Inferior parietal cortex (tissue), 1 donor: ENCODE data around the gene SV2C.

Source experiments
- DNase-seq: peaks from one replicate; pipeline ENCODE4 v3.0.0-alpha.2; 2016; ENCODE audit errors: extremely low spot score

Gene SV2C

DNA sequence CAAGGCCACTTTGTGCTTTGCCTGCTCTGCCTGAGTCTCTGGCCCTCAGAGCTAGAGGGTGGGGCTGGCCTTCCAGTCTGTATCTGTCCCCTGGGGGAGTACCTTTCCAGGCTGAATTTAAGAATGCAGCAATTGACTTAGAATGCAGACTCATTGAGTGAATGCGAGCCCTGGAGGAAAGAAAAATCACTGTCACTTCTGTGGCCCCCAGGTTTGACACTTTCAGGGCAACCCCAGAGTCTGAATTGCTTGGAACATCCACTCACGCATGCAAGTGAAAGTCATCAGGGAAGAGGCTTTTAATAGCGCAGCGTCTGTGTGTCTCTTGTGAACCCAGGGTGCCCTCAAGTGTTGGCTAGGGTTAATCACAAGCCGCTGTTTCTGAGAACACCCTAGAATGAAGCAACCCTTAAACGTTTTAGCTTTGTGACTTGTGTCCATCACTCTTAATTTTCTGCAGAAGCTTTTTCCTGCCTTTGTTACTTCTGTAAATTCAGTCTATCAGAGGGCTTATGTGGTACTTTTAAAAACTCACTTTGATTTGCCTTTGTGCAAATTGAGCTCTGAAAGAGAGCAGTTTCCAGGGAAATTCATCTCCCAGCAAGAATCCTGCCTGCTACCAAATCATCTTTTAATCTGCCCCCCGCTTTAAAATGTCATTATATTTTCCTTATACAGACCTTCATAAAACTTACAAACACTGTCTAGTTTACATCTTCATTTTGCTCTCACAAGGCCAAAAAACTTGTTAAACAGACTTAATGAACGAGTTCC is 173.1 kb downstream of the SV2C start:
- peak; percentile 83 for DNase-seq

DNA sequence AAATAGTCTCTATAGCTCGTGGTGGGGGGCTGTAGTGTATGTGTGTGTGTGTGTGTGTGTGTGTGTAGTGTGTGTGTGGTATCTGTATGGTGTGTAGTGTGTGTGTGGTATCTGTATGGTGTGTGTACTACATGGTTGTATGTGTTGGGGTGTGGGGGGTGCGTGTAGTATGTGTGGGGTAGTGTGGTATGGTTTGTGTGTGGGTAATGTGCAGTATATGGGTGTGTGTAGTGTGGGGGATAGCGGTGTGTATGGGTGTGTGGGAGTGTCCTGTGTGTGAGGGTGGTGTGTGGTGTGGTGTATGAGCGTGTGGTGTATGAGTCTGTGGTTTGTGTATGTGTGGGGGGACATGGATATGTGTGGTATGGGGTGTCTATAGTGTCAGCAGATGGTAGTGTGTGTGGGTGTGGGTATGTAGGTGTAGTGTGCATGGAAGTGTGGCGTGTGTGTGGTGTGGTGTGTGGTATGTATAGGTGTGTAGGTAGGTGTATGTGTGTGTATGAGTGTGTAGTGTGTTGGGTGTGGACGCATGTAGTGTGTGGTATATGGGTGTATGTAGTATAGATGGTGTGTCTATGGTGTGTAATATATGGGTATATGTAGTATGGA is 174.1 kb downstream of the SV2C start:
- DNase-seq: no peak

DNA sequence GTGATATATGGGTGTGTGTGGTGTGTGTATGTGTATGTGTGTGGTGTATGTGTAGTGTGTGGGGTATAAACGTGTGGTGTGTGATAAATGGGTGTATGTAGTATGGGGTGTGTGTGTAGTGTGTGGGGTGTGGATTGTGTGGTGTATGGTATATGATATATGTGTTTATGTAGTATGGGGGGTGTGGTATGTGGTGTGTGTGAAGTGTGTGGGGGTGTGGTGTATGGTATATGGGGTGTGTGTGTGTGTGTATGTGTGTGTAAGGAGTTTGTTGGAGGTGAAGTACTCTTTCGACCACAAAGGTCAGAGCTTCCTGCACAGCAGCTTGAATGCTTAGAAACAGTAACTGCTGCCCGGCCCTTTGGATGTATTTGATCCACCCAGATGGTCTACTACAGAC is 174.7 kb downstream of the SV2C start:
- no peak for DNase-seq

DNA sequence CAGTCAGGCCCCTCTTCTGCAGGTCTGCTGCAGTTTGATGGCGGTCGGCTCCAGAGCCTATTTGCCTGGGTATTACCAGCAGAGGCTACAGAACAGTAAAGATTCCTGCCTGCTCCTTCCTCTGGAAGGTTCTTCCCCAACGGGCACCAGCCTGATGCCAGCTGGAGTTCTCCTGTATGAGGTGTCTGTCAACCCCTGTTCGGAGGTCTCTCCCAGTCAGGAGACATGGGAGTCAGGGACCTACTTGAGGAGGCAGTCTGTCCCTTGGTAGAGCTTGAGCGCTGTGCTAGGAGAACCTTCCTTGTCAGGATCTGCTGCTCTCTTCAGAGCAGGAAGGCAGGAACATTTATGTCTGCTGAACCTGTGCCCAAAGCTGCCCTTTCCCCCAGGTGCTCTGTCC is 181.5 kb downstream of the SV2C start:
- DNase-seq: no peak

DNA sequence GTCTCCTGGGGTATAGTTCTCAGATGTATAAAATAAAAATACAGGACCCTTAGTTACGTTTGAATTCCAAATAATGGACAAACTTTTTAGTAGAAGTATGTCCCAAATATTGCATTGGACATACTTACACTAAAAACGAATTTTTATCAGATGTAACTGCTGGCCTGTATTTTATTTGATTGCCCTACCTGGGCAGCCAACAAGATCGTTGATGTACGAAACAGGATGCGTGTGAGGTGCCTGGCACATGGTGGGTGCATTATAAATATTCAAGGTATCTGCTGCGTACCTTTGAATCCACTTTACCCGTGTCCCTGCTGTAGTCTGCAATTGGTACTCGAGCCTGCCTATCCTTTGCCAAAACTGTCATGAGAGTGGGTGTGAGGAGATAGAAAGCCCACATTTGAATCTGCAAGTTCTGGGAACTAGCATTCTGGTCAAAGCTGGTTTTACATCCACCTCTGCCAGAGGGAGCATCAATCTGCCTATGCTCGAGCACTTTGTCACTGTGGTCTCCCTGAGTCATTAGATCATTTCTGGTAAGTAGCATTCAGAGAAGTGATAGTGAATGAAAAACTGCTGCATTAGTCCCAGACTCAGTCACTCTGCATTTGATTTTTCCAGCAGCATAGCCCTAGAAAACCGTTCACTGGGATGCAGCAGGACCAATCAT is 186.2 kb downstream of the SV2C start:
- DNase-seq: no peak

DNA sequence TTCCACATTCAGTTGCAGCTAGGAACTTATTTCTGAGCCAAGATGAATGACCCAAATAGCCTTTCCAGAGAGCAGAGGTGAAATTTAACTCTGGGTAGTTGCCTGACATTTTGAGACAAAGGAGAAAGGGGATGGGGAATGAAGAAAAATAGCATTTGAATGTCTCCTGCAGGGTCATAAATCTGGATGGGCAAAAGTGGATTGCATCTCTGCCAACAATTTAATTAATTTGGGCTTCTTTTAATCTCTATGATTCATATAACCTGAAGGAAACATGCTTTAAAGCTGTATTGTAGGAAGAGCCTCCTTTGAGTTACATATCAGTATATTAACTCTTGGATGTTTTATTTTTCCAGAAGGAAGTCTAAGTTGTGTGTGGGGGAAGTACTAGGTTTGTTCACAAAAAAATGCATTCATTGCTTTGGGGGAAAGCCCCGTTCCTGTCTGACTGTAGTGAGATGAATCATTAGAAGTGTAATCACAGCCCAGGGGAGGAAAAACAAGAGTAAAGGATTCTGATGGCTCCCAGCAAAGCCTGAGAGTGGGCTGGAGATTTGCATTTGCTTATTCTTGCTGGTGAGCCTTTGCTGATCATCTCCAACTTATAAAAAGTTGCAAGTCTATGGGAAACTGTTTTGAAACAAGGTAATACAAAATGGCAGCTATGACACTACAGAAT is 186.9 kb downstream of the SV2C start:
- no peak for DNase-seq

DNA sequence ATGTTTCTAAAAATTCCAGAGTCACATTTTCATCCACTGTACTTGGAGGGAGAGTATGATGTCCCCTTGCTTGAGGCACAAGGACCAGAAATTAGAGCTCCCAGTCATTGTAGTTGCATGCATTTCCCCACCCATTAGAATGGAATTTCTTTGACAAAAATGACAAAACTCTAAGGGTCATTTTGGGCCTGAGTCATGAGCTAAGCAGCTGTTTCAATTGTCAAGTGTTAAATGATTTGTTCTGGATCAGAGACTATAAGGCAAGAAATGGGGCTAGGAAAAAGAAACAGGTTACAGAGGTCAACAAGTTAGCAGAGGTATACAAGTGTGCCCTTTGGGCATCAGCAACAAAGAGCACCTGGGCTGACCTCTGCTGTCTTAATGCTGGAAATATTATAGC is 188.7 kb downstream of the SV2C start:
- no peak for DNase-seq

DNA sequence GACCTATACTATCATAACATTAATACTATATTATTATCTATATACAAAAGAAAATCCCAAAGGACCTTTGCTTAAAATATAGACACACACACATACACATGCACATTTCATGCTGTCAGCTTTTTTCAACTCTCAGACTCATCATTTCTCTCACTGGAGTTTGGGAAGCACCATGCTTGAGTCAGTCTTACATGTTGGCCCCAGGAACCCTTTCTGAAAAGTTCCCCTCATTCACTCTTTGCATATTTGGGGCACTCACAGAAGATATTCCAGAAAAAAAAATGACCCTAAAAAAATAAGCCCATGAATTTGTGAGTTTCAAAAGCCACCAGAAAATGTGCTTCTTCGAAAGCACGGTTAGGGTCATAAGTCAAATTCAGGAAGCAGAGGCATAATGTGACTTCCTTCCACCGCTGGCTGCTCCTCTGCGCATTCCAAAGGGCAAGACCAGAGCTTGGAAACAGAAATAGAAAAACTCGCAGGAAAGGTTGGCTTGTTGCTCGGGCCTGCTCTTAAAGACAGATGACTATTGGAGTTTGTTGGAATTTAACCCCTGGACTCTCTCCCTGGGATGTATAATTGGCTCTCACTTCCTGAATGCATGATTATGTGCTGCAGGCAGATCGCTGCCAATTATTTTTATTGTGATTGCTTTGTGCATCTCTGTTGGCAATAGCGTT is 190.2 kb downstream of the SV2C start:
- no peak for DNase-seq

DNA sequence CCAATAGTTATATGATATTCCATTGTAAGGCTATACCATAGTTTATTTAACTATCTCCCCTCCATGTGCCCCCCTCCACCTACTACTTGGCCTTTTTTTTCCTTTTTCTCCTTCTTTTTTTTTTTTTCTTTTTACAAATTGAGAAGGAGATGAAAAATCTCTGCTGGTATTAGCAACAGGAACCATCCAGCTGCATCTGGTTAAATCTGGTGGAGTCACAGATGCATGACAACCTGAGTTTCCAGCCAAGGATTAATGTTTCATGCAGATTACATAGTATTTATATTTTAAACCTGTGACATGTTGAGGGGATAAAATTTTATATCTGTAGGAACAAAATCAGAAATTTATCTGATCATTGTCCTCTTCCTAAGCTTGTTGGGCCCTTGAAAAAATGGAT is 191.4 kb downstream of the SV2C start:
- no peak for DNase-seq

DNA sequence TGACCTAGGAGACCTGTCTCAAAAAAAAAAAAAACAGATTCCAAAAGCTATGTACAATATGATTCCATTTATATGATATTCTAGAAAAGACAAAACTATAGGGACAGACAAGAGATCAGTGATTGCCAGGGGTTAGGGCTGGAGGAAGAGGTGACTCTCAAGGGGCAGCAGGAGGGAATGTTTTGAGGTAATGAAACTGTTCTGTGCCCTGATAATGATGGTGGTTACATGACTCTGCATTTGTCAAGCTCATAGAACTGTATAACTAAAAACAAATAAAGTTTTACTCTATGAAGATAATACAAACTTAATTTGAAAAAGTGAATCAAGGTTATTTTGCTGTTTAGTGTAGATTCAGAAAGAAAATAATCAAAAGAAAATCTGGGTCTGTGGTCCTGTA is 194.6 kb downstream of the SV2C start:
- DNase-seq: no peak

DNA sequence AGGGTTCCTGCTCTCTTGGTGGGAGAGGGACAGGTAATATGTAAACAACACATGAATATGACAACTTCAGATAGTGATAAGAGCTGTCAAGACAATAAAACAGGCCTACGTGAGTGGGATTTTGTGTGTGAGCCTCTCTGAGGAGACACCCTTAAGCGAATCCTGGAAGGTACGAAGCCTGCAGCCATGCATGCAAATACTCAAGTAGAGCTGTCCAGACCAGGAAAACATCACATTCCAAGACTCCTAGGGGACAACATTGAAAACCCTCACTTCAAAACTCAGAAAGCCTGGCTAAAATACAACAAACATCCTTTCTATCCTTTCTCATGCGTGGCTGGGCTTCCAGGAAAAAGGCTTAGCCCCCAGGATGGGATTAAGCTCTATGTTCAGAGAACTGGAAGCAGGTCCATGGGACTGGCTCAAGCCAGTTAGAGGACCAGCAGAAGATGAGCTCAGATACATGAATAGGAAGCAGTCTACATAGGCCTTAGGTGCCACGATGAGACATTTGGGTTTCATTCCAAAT is 195.1 kb downstream of the SV2C start:
- no peak for DNase-seq

DNA sequence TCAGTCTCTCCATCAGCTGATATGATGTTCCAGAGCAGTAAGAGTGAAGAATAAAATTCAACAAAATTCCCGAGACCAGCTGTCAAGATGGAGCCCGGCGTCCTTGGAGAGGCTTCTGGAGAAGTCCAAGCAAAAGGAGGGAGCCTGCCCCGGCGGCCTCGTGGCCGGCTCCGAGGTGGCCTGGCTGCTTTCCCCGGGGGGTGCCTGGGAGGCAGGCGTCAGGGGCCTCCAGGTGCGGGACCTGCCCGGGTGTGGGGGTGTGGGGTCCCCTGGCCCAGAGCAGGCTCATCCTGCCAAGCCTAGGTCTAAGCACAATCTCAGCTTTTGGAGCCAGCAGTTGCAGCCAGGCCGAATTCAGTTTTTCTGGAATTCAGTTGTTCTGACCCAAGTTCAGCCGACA is 197.3 kb downstream of the SV2C start:
- DNase-seq: no peak

DNA sequence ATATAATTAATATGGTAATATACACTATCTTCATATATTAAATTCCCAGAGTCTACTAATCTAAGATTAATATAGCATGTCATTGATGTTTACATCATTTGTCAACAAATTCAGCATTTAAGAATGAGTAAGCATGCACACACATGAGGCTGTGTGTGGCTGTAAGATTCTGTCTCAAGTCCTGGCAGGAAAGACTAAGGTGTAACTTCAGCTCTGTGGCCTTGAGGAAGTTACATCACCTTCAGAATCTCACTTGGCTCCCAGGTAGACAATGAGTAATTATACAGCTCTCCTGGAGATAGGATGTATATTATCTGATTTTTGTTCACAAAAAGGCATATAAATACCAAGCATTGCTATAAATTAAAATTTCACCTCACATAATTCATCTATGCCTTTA is 200.5 kb downstream of the SV2C start:
- DNase-seq: no peak

DNA sequence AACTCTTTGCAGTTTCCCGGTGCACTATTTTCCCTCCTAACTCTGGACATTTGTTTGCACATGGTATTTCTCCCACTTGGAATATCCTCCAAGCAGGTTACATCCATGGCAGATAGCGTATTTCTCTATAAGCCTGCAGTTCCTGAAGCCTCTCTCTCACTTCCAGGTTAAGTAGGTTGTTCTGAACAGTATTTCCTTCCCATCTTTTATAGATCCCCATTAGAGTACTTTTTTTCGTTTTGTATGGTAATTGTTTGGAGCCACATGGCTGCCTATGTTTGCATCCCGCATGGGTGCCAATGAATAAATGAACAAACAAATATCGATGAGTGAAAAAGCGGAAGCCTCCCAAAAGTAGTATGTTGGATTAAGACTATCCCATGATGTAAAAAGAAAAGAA is 206.5 kb downstream of the SV2C start:
- DNase-seq: no peak

DNA sequence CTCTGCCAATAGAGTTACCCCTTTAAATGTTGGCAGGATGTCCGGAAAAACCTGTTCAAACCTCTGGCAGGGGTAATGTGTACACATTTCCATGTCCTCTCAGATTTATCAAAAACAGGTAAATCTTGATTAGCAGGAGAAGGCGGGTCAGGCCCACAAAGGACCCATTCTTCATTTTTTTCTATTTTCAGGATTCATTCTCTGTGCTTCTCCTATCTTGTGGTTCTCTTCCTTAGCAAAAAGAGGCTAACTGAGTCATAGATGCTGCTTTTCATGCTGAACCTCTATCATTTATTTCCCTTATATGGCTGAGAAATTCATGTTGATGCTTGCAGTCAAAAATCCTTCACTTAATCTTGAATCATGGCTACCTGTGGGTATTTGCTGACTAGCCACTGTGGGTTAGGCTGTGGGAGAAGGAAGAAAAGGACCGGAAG is 207.2 kb downstream of the SV2C start:
- no peak for DNase-seq

DNA sequence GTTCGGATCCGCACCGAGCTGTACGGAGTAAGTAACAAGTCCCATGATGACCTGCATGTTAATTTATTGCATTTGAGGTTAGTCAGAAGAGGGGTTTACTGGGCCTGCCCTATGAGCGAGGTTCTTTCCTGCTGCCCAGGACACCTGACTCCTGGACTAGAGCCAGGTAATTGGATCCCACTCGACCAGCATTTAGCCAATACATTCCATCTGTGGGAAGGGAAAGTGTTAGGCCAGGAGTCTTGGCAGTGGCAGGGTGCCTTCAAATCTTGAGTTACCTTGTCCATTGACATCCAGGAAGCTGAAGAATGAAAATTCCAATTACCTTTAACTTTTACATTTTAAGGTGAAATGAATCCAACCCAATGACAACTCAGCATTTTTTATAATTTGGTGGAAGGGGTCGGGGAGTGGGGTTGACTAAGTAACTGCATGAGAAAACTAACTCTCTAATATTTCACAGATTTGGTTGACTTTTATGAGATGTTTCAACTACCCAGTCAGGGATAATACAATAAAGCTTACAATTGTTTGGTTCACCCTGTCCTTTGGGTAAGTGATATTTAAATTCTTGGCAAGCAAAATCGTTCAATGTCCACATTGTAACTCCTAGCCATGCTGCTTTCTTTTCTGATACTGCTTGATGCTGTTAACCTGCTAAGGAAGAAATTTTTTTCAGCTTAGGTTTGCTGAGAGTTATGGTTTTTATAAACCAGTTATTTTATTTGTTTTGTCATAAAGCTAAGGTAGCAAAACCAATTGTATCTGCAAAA is 208.3 kb downstream of the SV2C start:
- no peak for DNase-seq

DNA sequence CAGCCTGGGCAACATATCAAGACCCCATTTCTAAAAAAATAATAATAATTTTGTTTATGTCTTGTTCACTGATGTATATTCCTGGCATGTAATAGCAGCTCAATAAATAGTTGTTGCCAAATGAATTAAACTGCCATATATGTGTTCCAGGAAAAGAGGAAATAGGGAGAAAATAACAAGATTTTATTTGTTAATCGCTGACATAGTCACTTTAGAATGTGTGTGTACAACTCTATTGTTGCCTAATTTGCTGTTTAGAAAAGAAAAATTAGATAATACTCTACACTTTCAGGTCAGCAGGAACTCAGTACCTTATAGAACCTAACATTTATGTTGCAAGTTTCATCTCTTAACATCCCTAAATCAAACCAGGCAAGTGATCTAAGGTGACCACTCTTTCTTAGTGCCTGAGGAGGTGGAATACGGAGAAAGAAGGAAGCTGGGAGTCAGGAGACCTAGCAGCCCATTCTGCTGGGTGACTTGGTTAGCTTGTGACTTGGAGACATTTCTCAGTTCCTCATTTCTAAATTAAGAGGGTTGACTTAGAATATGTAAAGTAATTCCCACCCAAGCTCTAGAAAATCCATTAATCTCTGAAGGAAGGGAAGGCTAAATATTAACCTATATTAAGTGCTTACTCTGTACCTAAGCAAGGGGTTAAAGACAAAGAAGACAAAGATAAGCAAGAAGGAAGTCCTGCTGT is 209.6 kb downstream of the SV2C start:
- DNase-seq: no peak

DNA sequence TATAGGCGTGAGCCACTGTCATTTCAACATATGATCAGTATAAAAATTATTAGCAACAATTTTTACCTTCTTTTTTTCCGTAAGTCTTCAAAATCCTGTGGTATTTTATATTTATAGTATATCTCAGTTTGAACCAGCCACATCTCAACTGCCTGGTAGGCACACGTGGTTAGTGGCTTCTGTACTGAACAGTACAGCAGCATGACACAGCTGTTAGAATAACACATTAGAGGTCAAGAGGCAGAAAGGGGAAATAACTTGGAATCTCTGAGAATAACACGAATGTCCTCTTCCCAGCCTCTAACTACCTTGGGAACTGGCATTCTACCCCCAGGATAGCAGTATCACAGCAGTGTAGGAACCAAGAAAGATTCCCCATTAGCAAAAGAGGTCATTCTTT is 211.4 kb downstream of the SV2C start:
- no peak for DNase-seq

DNA sequence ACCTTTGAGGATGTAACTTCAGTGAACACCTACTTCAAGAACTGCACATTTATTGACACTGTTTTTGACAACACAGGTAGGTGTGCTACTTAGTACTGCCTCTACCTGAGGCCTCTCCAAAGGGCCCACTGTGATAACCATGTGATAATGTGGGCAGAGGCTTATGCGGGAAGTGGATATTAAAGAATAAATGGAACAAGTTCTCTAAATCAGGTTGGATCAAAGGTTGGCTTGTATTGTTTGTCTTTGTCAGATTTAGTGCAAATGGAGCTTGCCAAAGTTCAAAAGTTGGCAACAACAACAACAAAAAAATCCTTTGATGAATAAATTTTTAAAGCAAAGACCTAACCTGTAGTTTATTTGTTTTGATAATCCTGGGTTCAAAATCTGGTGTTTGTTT is 215.7 kb downstream of the SV2C start:
- DNase-seq: no peak

DNA sequence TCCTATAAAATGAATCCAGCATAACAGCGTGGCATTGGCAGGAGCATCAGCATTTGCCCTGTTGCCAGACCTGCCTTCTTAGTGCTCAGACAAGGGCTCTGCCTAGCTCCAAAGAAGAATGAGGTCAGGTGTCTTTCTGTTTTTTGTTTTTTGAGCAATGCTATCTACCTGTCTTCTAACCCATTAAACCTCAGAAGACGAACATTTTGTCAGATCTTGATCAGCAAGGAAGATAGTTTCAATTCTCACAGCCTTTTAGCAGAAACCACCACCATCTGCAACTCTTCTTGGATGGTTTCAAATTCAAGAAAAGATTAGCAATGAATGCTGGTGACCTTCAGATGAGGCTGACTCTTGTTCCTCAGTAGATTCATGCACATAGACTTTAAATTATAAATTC is 216.4 kb downstream of the SV2C start:
- DNase-seq: no peak
